OCI-M2 (cell line): Measurements from ENCODE around the gene STK36.

Experiments
- DNase-seq: peaks from one replicate; lab custom pipeline; 2025; ENCODE audit not compliant: unreplicated experiment; lab: John Stamatoyannopoulos, UW

Gene STK36

GRCh38 chr2:218659258-218659987, 12.5 kb upstream of the STK36 start, which contains the start of the genes BCS1L and ZNF142:
BCS1L (plus strand) TSS chr2:218659683; CDS start chr2:218660988, 1,305 bp downstream.
ZNF142 (minus strand) TSS chr2:218659623; CDS start chr2:218656429, 3,194 bp downstream.
- peak; percentile 53 for DNase-seq

- DNase-seq, result no peak
Measured at GRCh38 chr2:218659988-218660358, 11.9 kb upstream of the STK36 start.

- DNase-seq, result no peak
Measured at GRCh38 chr2:218662377-218662776, 9.5 kb upstream of the STK36 start.

- DNase-seq, result no peak
Measured at GRCh38 chr2:218662827-218663226, 9.1 kb upstream of the STK36 start.

GRCh38 chr2:218663901-218664300, 8.0 kb upstream of the STK36 start:
- DNase-seq, result no peak

GRCh38 chr2:218664653-218665052, 7.2 kb upstream of the STK36 start:
- DNase-seq, result no peak

- DNase-seq, result no peak
Measured at GRCh38 chr2:218671097-218671653, 711 bp upstream of the STK36 start.

- DNase-seq, result no peak
Measured at GRCh38 chr2:218679119-218679518, 7.2 kb downstream of the STK36 start.

GRCh38 chr2:218680061-218680460, 8.2 kb downstream of the STK36 start:
- no peak for DNase-seq

- peak; percentile 14 for DNase-seq
Measured at GRCh38 chr2:218687400-218688060, 15.6 kb downstream of the STK36 start.

- DNase-seq, result no peak
Measured at GRCh38 chr2:218691234-218691633, 19.3 kb downstream of the STK36 start.

GRCh38 chr2:218694405-218695145, 22.7 kb downstream of the STK36 start:
- no peak for DNase-seq

- no peak for DNase-seq
Measured at GRCh38 chr2:218698885-218699284, 27.0 kb downstream of the STK36 start.

- no peak for DNase-seq
Measured at GRCh38 chr2:218701806-218702205, 29.9 kb downstream of the STK36 start.

GRCh38 chr2:218703341-218703740, 31.5 kb downstream of the STK36 start:
- no peak for DNase-seq

- DNase-seq, result no peak
Measured at GRCh38 chr2:218708086-218708485, 36.2 kb downstream of the STK36 start.

GRCh38 chr2:218709908-218710307, 38.0 kb downstream of the STK36 start:
- no peak for DNase-seq

- DNase-seq, result no peak
Measured at GRCh38 chr2:218710334-218710686, 38.4 kb downstream of the STK36 start.

- peak; percentile 52 for DNase-seq
Measured at GRCh38 chr2:218710687-218711549, 39.0 kb downstream of the STK36 start, which contains the start of gene TTLL4. TTLL4 (plus strand) TSS chr2:218710835; CDS start chr2:218737677, 26,842 bp downstream.

GRCh38 chr2:218711550-218711929, 39.7 kb downstream of the STK36 start:
- DNase-seq, result no peak

GRCh38 chr2:218713922-218714321, 42.0 kb downstream of the STK36 start:
- no peak for DNase-seq
